AG04450 (cell line): ENCODE data around the gene CTXN1. TPM values are rescaled to one million over a fixed set of nuclear protein-coding genes. Genes with fewer than 3 reads are reported as not detected.
"Not testable (repeated sequence)": the region's sequence is repeated elsewhere in the genome, so short reads cannot be mapped to it uniquely, and the experiment has no call there.

Experiments
- CTCF ChIA-PET: fragments of 300-600, 350-600 bp; formaldehyde crosslinking; extraction: SDS; loops from one replicate; lab custom pipeline; 2022; ENCODE audit warnings: antibody characterized with exemption, inconsistent platforms; lab: Charles Lee
- POLR2A ChIA-PET: fragments of 350-600 bp; formaldehyde crosslinking; extraction: SDS; loops from one replicate; lab custom pipeline; 2021; ENCODE audit warnings: antibody characterized with exemption, inconsistent platforms; lab: Yijun Ruan, JAX
- DNase-seq: peaks from one replicate; pipeline ENCODE4 v3.0.0-alpha.2; 2011; ENCODE audit warnings: low read depth, low spot score
- H3K27ac ChIP-seq: one replicate; pipeline ENCODE4 v1.5.1; 2012; ENCODE audit warnings: low read depth, low read length, control low read depth
- H3K27me3 ChIP-seq: one replicate; pipeline ENCODE4 v1.6.0; 2012; ENCODE audit warnings: low read length; ENCODE audit not compliant: control insufficient read depth, insufficient read depth
- H3K4me3 ChIP-seq: 2 replicates; pipeline ENCODE4 v1.5.1; 2011; ENCODE audit warnings: mild to moderate bottlenecking, low read depth, low read length, control low read depth
- H3K9me3 ChIP-seq: 2 replicates; pipeline ENCODE4 v1.5.1; 2012; ENCODE audit warnings: low read length; ENCODE audit not compliant: control insufficient read depth, insufficient read depth
- CTCF ChIP-seq: IDR thresholded peaks from 2 replicates; pipeline ENCODE4 v1.5.1; 2011; ENCODE audit warnings: low read depth, low read length, control low read depth, inconsistent platforms
- polyA plus RNA-seq: library from polyadenylated mRNA; depleted of rRNA; stranded (reverse); fragments of >200 nt; gene quantifications from 2 replicates; pipeline ENCODE4 v1.2.3, GENCODE V29; 2011

Gene CTXN1
- polyA plus RNA-seq, 1 experiment, result 0.95 TPM

GRCh38 chr19:7918615-7919421 lies 7.1 kb downstream of the CTXN1 start:
- no peak for TF ChIP-seq CTCF
- ChIA-PET CTCF (interaction anchor here (0.7 to 3.0 kb wide), 10 partner anchors 10 to 351 kb away, joined by 3 to 15 read pairs (median 6); partner anchors contain the start of gene TIMM44), POLR2A (interaction anchor here (0.5 to 2.9 kb wide), 3 partner anchors 10 to 48 kb away, joined by 8 to 19 read pairs (median 17); partner anchors contain the start of gene MAP2K7)
- Histone ChIP-seq H3K27ac (no peak overlapping the region), H3K4me3 (no peak overlapping the region), H3K27me3 (peaks cover 7% of the 10 kb centered on the region), H3K9me3 (no peaks in the 10 kb centered on the region; the same call in 1 of the 2 replicates)
- DNase-seq, result no peak

- CTCF ChIA-PET, result interaction anchor here (0.7 to 3.0 kb wide), 8 partner anchors 9 to 350 kb away, joined by 3 to 12 read pairs (median 5); partner anchors contain the start of gene TIMM44
Measured at GRCh38 chr19:7918062-7918614, 7.8 kb downstream of the CTXN1 start.

GRCh38 chr19:7917267-7918061 lies 8.5 kb downstream of the CTXN1 start:
- H3K27ac ChIP-seq, result no peak overlapping the region
- H3K9me3 ChIP-seq, result no peaks in the 10 kb centered on the region; the same call in 1 of the 2 replicates
- no peak for DNase-seq
- H3K27me3 ChIP-seq, result peaks cover 7% of the 10 kb centered on the region
- peak; percentile 68 for TF ChIP-seq CTCF
- CTCF ChIA-PET, result interaction anchor here (0.6 to 3.0 kb wide), 6 partner anchors 9 to 815 kb away, joined by 4 to 12 read pairs (median 5); partner anchors contain the start of gene TIMM44
- POLR2A ChIA-PET, result interaction anchor here (0.6 to 3.9 kb wide), 3 partner anchors 11 to 519 kb away, joined by 3 to 16 read pairs (median 4); partner anchors contain the start of gene MAP2K7
- peak overlapping the region; percentile 43 for H3K4me3 ChIP-seq

More at GRCh38 chr19:7918062-7918614, 7.8 kb downstream of the CTXN1 start:
- POLR2A ChIA-PET, result interaction anchor here (1.1 to 3.9 kb wide), 3 partner anchors 10 to 15 kb away, joined by 4 to 17 read pairs (median 16); partner anchors contain the start of gene MAP2K7
- H3K4me3 ChIP-seq, result peak overlapping the region; percentile 43; the same call in 1 of the 2 replicates
- not testable (repeated sequence) for H3K27me3 ChIP-seq, H3K9me3 ChIP-seq, DNase-seq, H3K27ac ChIP-seq

- H3K27me3 ChIP-seq, result peaks cover 7% of the 10 kb centered on the region
- no peaks in the 10 kb centered on the region; the same call in 1 of the 2 replicates for H3K9me3 ChIP-seq
- ChIA-PET CTCF (interaction anchor here (1.0 to 3.0 kb wide), 3 partner anchors 8 to 86 kb away, joined by 3 to 12 read pairs (median 5); no protein-coding TSS in a partner anchor), POLR2A (interaction anchor here (1.1 to 3.9 kb wide), 2 partner anchors 11 to 13 kb away, joined by 4 to 16 read pairs; partner anchors contain the start of gene MAP2K7)
- no peak for DNase-seq
- H3K4me3 ChIP-seq, result peak overlapping the region; percentile 43
- no peak overlapping the region for H3K27ac ChIP-seq
- no peak for TF ChIP-seq CTCF
Measured at GRCh38 chr19:7916955-7917266, 9.0 kb downstream of the CTXN1 start.
